GM12878 (cell line): ENCODE results near the gene SNX30. TPM values are rescaled to one million over a fixed set of nuclear protein-coding genes. Genes with fewer than 3 reads are reported as not detected.

Experiments used
- ATAC-seq: fragments of 200-7000 bp; cut with Tn5 transposase; 3 replicates; pipeline ENCODE4 v1.9.1; 2020; ENCODE audit warnings: mild to moderate bottlenecking, moderate library complexity
- BruUV-seq: library from RNA; stranded (reverse); fragments of 400-500 nt; replicated peaks from 2 replicates; lab custom pipeline; 2021; lab: Mats Ljungman, UMichigan
- CTCF ChIA-PET: fragments of 300-600 bp; sonication (Branson Sonifier 250); formaldehyde crosslinking; extraction: SDS; loops from one replicate; lab custom pipeline; 2021; ENCODE audit warnings: inconsistent platforms; lab: Yijun Ruan, JAX
- POLR2A ChIA-PET: fragments of 350-600 bp; formaldehyde crosslinking; extraction: SDS; loops from one replicate; lab custom pipeline; 2021; ENCODE audit warnings: inconsistent platforms; lab: Charles Lee
- RAD21 ChIA-PET: fragments of 300-600 bp; sonication (Branson Sonifier 250); formaldehyde crosslinking; loops from one replicate; lab custom pipeline; 2023; ENCODE audit warnings: antibody characterized with exemption; ENCODE audit not compliant: unreplicated experiment; lab: Charles Lee
- SMC1A ChIA-PET: fragments of 300-600 bp; sonication (Branson Sonifier 250); formaldehyde crosslinking; loops from one replicate; lab custom pipeline; 2023; ENCODE audit not compliant: unreplicated experiment, uncharacterized antibody; lab: Charles Lee
- DNase-seq: peaks from one replicate; pipeline ENCODE4 v3.0.0-alpha.2; 2011; ENCODE audit warnings: low read depth, low spot score
- FAIRE-seq: peaks from 3 replicates; lab custom pipeline; 2011; peaks lifted over from hg19 to GRCh38; lab: Jason Lieb, UNC
- H2AFZ ChIP-seq: 2 replicates; pipeline ENCODE4 v1.6.0; 2011; ENCODE audit warnings: low read depth, low read length, control low read depth; ENCODE audit not compliant: control insufficient read depth
- H3K27ac ChIP-seq: 2 replicates; pipeline ENCODE4 v1.5.1; 2011; ENCODE audit warnings: control low read depth; ENCODE audit not compliant: control insufficient read depth, insufficient read depth
- H3K27me3 ChIP-seq, 2 experiments: replicated peaks in 1 of 2; 2 replicates each; pipeline versions ENCODE4 v1.6.0 to v1.6.1; 2011; ENCODE audit warnings: low read length in 1 of 2; ENCODE audit not compliant: control insufficient read depth in 2 of 2, insufficient read depth in 2 of 2
- H3K36me3 ChIP-seq, 2 experiments: 2 replicates each; pipeline ENCODE4 v1.5.1; 2011; ENCODE audit warnings: low read length in 1 of 2; ENCODE audit not compliant: control insufficient read depth in 2 of 2, insufficient read depth in 2 of 2
- H3K4me1 ChIP-seq: 2 replicates; pipeline ENCODE4 v1.6.1; 2011; ENCODE audit warnings: mild to moderate bottlenecking, low read length, moderate library complexity, mixed read lengths; ENCODE audit not compliant: control insufficient read depth, insufficient read depth
- H3K4me2 ChIP-seq: 2 replicates; pipeline ENCODE4 v1.6.0; 2011; ENCODE audit warnings: control low read depth; ENCODE audit not compliant: control insufficient read depth, insufficient read depth
- H3K4me3 ChIP-seq: fragments of 200-600 bp; sonication (generic); 2 replicates; pipeline ENCODE4 v1.5.1; 2016
- H3K79me2 ChIP-seq: 2 replicates; pipeline ENCODE4 v1.6.0; 2011; ENCODE audit warnings: low read length; ENCODE audit not compliant: control insufficient read depth, insufficient read depth
- H3K9ac ChIP-seq: 2 replicates; pipeline ENCODE4 v1.8.0; 2011; ENCODE audit warnings: low read length, control low read depth, mixed read lengths; ENCODE audit not compliant: control insufficient read depth, insufficient read depth
- H3K9me3 ChIP-seq: replicated peaks from 3 replicates; pipeline ENCODE4 v1.5.1; 2011; ENCODE audit warnings: mild to moderate bottlenecking, low read length; ENCODE audit not compliant: control insufficient read depth, insufficient read depth
- H4K20me1 ChIP-seq: 2 replicates; pipeline ENCODE4 v1.6.0; 2011; ENCODE audit not compliant: control insufficient read depth, insufficient read depth
- CBX3 ChIP-seq: fragments of 200-600 bp; sonication (generic); IDR thresholded peaks from 2 replicates; pipeline ENCODE4 v1.6.1; 2016; ENCODE audit warnings: low read depth, borderline replicate concordance
- CTCF ChIP-seq, 3 experiments: IDR thresholded peaks in 2 of 3; conservative IDR thresholded peaks in 1 of 3; 2 replicates each; pipeline ENCODE4 v1.5.1; 2011; ENCODE audit warnings: low read depth in 3 of 3, low read length in 3 of 3, mild to moderate bottlenecking in 3 of 3, control low read depth in 2 of 3, moderate library complexity in 2 of 3, inconsistent platforms in 1 of 3, mixed read lengths in 1 of 3; ENCODE audit not compliant: control insufficient read depth in 2 of 3, insufficient read depth in 1 of 3; ENCODE audit errors: extremely low read depth in 1 of 3
- E2F8 ChIP-seq: fragments of 450-650 bp; IDR thresholded peaks from 2 replicates; pipeline ENCODE4 v1.6.1; 2018; ENCODE audit warnings: mild to moderate bottlenecking, low read depth, moderate library complexity; ENCODE audit not compliant: partially characterized antibody
- MEF2A ChIP-seq: IDR thresholded peaks from 2 replicates; pipeline ENCODE4 v1.6.1; 2011; ENCODE audit warnings: low read depth, mild to moderate bottlenecking, low read length, moderate library complexity; ENCODE audit not compliant: insufficient read depth
- RAD21 ChIP-seq: IDR thresholded peaks from 2 replicates; pipeline ENCODE4 v1.6.1; 2011; ENCODE audit warnings: mild to moderate bottlenecking, low read depth, low read length, moderate library complexity; ENCODE audit not compliant: insufficient read depth
- RUNX3 ChIP-seq: IDR thresholded peaks from 2 replicates; pipeline ENCODE4 v1.6.1; 2012; ENCODE audit warnings: low read length, inconsistent platforms
- STAT1 ChIP-seq: fragments of 450-650 bp; conservative IDR thresholded peaks from 2 replicates; pipeline ENCODE4 v1.6.1; 2014; ENCODE audit warnings: antibody characterized with exemption, mild to moderate bottlenecking
- YY1 ChIP-seq: IDR thresholded peaks from 2 replicates; pipeline ENCODE4 v1.6.1; 2011; ENCODE audit warnings: low read depth, mild to moderate bottlenecking, low read length
- WGBS: methylation state at CpG from one replicate; pipeline ENCODE4 v1.1.6; 2016; ENCODE audit warnings: low lambda C conversion rate; ENCODE audit not compliant: insufficient replicate concordance, insufficient coverage; ENCODE audit errors: missing lambda C conversion rate; 5-methylcytosine and 5-hydroxymethylcytosine counted together
- in situ Hi-C: fragments of 300-500 bp; cut with MboI; formaldehyde crosslinking; loops from 9 replicates; pipeline ENCODE4 v1.14.3; 2018; ENCODE audit warnings: mixed read lengths
- intact Hi-C: fragments of 100-400 bp; cut with micrococcal nuclease; formaldehyde crosslinking; loops from one replicate; pipeline ENCODE4 v1.14.2; 2022; ENCODE audit not compliant: unreplicated experiment
- polyA plus RNA-seq, 11 experiments: library from polyadenylated mRNA; depleted of rRNA in 4 of 11; unstranded in 6 of 11; stranded (reverse) in 5 of 11; fragments of >200 nt; fragmentation: Nextera tagmentation in 4 of 11; fragmentation: Illumina TruSeq in 1 of 11; extraction: Ambion mirVana in 4 of 11; extraction: Trizol in 1 of 11; gene quantifications; 1 replicate in 1 of 11; 2 replicates in 10 of 11; pipeline versions ENCODE4 v1.2.1 to v1.2.3, GENCODE V29; 2011 to 2016; ENCODE audit warnings: inconsistent platforms in 2 of 11, missing spikeins in 2 of 11, low read depth in 1 of 11
- total RNA-seq, 4 experiments: library from RNA; depleted of rRNA in 3 of 4; stranded (reverse); fragments of >200 nt in 3 of 4; fragmentation: Illumina TruSeq in 1 of 4; extraction: Trizol in 1 of 4; gene quantifications; 2 replicates each; pipeline versions ENCODE4 v1.2.1 to v1.2.3, GENCODE V29; 2013 to 2021

Gene SNX30
- total and polyA plus RNA-seq, 10 of the 15 experiments (the other 5 are each of a cell fraction or from before 2014, with no cell fraction given) = 0.53 to 4.0 (median 1.5) TPM

GRCh38 chr9:112817860-112818203 is 67.3 kb downstream of the SNX30 start:
- H4K20me1 ChIP-seq = no peaks in the 10 kb centered on the region
- no TSS peak for BruUV-seq
- ATAC-seq (peak; percentile 76), FAIRE-seq (no peak), DNase-seq (no peak)
- ChIA-PET POLR2A (interaction anchor here (0.7 kb wide), 1 partner anchor 234 kb away, joined by 7 read pairs; no protein-coding TSS in a partner anchor), CTCF (interaction anchor here (0.8 to 1.8 kb wide), 6 partner anchors 371 to 720 kb away, joined by 3 to 6 read pairs (median 3); no protein-coding TSS in a partner anchor), SMC1A (interaction anchor here (0.7 to 1.2 kb wide), 3 partner anchors 377 to 728 kb away, joined by 3 read pairs; no protein-coding TSS in a partner anchor), RAD21 (interaction anchor here (0.6 to 1.1 kb wide), 3 partner anchors 9 to 462 kb away, joined by 3 to 4 read pairs (median 3); no protein-coding TSS in a partner anchor)
- peaks cover 13% of the 10 kb centered on the region for H3K4me1 ChIP-seq
- H3K4me2 ChIP-seq = peak overlapping the region; percentile 64
- H3K27ac ChIP-seq = no peak overlapping the region
- no peak overlapping the region for H3K4me3 ChIP-seq
- no peaks in the 10 kb centered on the region; a peak in 2 of 4 replicates for H3K27me3 ChIP-seq
- in situ Hi-C loops = loop anchor here (10.0 kb wide), 1 partner anchor 723 kb away; no protein-coding TSS in a partner anchor
- H3K36me3 ChIP-seq = no peaks in the 10 kb centered on the region
- no peak for TF ChIP-seq STAT1
- no peak for TF ChIP-seq CBX3
- TF ChIP-seq RUNX3 = peak; percentile 56
- no peaks in the 10 kb centered on the region for H3K79me2 ChIP-seq
- no peaks in the 10 kb centered on the region for H3K9me3 ChIP-seq
- intact Hi-C loops = loop anchor here (5.0 to 10.0 kb wide), 2 partner anchors 436 to 1053 kb away; partner anchors contain the start of gene HSDL2
- no peak overlapping the region for H2AFZ ChIP-seq
- no peak overlapping the region for H3K9ac ChIP-seq
- 21% methylated on average over 5 of the region's 5 CpGs for WGBS

GRCh38 chr9:112819635-112820496 is 69.3 kb downstream of the SNX30 start:
- Histone ChIP-seq H2AFZ (no peak overlapping the region), H4K20me1 (no peaks in the 10 kb centered on the region), H3K27me3 (no peaks in the 10 kb centered on the region; a peak in 2 of 4 replicates), H3K4me1 (peaks cover 13% of the 10 kb centered on the region), H3K79me2 (no peaks in the 10 kb centered on the region), H3K9me3 (no peaks in the 10 kb centered on the region), H3K4me2 (no peak overlapping the region), H3K27ac (no peak overlapping the region), H3K4me3 (no peak overlapping the region), H3K36me3 (no peaks in the 10 kb centered on the region), H3K9ac (no peak overlapping the region)
- WGBS = 25% methylated on average over 7 of the region's 7 CpGs
- no TSS peak for BruUV-seq
- RAD21 ChIA-PET = interaction anchor here (0.7 to 1.7 kb wide), 11 partner anchors 9 to 735 kb away, joined by 3 to 8 read pairs (median 3); partner anchors contain the start of genes HSDL2 and INIP
- CTCF ChIA-PET = interaction anchor here (0.6 to 2.2 kb wide), 27 partner anchors 9 to 1078 kb away, joined by 3 to 23 read pairs (median 4); no protein-coding TSS in a partner anchor
- SMC1A ChIA-PET = interaction anchor here (0.6 to 1.7 kb wide), 13 partner anchors 9 to 1061 kb away, joined by 3 to 13 read pairs (median 3); partner anchors contain the start of gene SNX30
- peak; percentile 49 for FAIRE-seq
- DNase-seq = peak; percentile 26
- intact Hi-C loops (loop anchor here (1.0 to 10.0 kb wide), 5 partner anchors 331 to 1055 kb away; partner anchors contain the start of gene HSDL2), in situ Hi-C loops (loop anchor here (10.0 kb wide), 1 partner anchor 725 kb away; no protein-coding TSS in a partner anchor)
- ATAC-seq = peak; percentile 96
- POLR2A ChIA-PET = no interaction called here
- TF ChIP-seq MEF2A = 0 out of 2 replicates have a peak, but pooled peaks have one; percentile 48
- TF ChIP-seq RAD21 = peak; percentile 85
- TF ChIP-seq CTCF (IDR thresholded peaks at IDR 0.05 in 2 of 3, conservative IDR thresholded peaks at IDR 0.05 in 1 of 3; ENCODE audit: control insufficient read depth in 2 of 3, extremely low read depth in 1 of 3, insufficient read depth in 1 of 3, low read depth in 3 of 3, low read length in 3 of 3) = peak; percentile 69 to 76 (median 76)
- no peak for TF ChIP-seq E2F8
- TF ChIP-seq YY1 = peak; percentile 41; the same call in 1 of the 2 replicates
